HepG2 (cell line): ENCODE results near the gene GSC2. TPM values are rescaled to one million over a fixed set of nuclear protein-coding genes. Genes with fewer than 3 reads are reported as not detected.

Experiments
- CBX5 ChIP-seq: sonication (generic); formaldehyde crosslinking; IDR thresholded peaks from 2 replicates; pipeline ENCODE4 v1.4.0; 2020; ENCODE audit warnings: missing genetic modification reagents, borderline replicate concordance
- DMTF1 ChIP-seq: sonication (generic); formaldehyde crosslinking; IDR thresholded peaks from 2 replicates; pipeline ENCODE4 v1.4.0; 2020; ENCODE audit warnings: mild to moderate bottlenecking, missing genetic modification reagents
- IRX3 ChIP-seq: sonication (generic); formaldehyde crosslinking; IDR thresholded peaks from 2 replicates; pipeline ENCODE4 v1.8.1; 2023; ENCODE audit warnings: mild to moderate bottlenecking, low read depth, missing genetic modification reagents, borderline replicate concordance
- NCOR1 ChIP-seq: fragments of 200-600 bp; sonication (generic); IDR thresholded peaks from 2 replicates; pipeline ENCODE4 v1.7.0; 2017; ENCODE audit warnings: antibody characterized with exemption, low read length, borderline replicate concordance
- PRDM4 ChIP-seq: sonication (generic); formaldehyde crosslinking; IDR thresholded peaks from 2 replicates; pipeline ENCODE4 v1.9.0; 2021; ENCODE audit warnings: missing genetic modification reagents, borderline replicate concordance
- RAD21 ChIP-seq: fragments of 450-650 bp; formaldehyde crosslinking; IDR thresholded peaks from 2 replicates; pipeline ENCODE4 v1.5.0; 2020; ENCODE audit warnings: mild to moderate bottlenecking
- RFX1 ChIP-seq: fragments of 450-650 bp; IDR thresholded peaks from 2 replicates; pipeline ENCODE4 v1.6.1; 2017
- TEAD2 ChIP-seq: sonication (generic); formaldehyde crosslinking; IDR thresholded peaks from 2 replicates; pipeline ENCODE4 v1.9.0; 2021; ENCODE audit warnings: missing genetic modification reagents
- ZBTB25 ChIP-seq: IDR thresholded peaks from 2 replicates; pipeline ENCODE4 v1.6.1; 2018; ENCODE audit warnings: missing genetic modification reagents
- ZBTB46 ChIP-seq: sonication (generic); formaldehyde crosslinking; IDR thresholded peaks from 2 replicates; pipeline ENCODE4 v1.4.0; 2020; ENCODE audit warnings: mild to moderate bottlenecking, missing genetic modification reagents, borderline replicate concordance
- ZNF543 ChIP-seq: sonication (generic); formaldehyde crosslinking; IDR thresholded peaks from 2 replicates; pipeline ENCODE4 v1.4.0; 2020; ENCODE audit warnings: mild to moderate bottlenecking, missing genetic modification reagents
- ZNF567 ChIP-seq: sonication (generic); formaldehyde crosslinking; IDR thresholded peaks from 2 replicates; pipeline ENCODE4 v1.8.1; 2023; ENCODE audit warnings: mild to moderate bottlenecking, missing genetic modification reagents, borderline replicate concordance
- ZNF800 ChIP-seq: sonication (generic); formaldehyde crosslinking; IDR thresholded peaks from 2 replicates; pipeline ENCODE4 v1.4.0; 2020; ENCODE audit warnings: missing genetic modification reagents
- ZNF883 ChIP-seq: sonication (generic); formaldehyde crosslinking; IDR thresholded peaks from 2 replicates; pipeline ENCODE4 v1.5.1; 2020; ENCODE audit warnings: mild to moderate bottlenecking, missing genetic modification reagents; ENCODE audit errors: not compliant biosample characterization
- polyA plus RNA-seq, 8 experiments: library from polyadenylated mRNA; depleted of rRNA in 3 of 8; stranded (reverse) in 7 of 8; unstranded in 1 of 8; fragments of >200 nt; fragmentation: Illumina TruSeq in 4 of 8; extraction: Trizol in 4 of 8; gene quantifications; 2 replicates each; pipeline versions ENCODE4 v1.2.1 to v1.2.3, GENCODE V29; 2011 to 2016; ENCODE audit warnings: low read depth in 4 of 8, missing spikeins in 1 of 8, mixed read lengths in 1 of 8; ENCODE audit not compliant: insufficient read depth in 1 of 8
- total RNA-seq, 5 experiments: library from RNA; depleted of rRNA; stranded (reverse); fragments of >200 nt; fragmentation: Illumina TruSeq; extraction: Trizol; gene quantifications; 2 replicates each; pipeline ENCODE4 v1.2.3, GENCODE V29; 2016; ENCODE audit warnings: low read depth in 1 of 5

The GSC2 gene
- total and polyA plus RNA-seq, 2 of the 13 experiments (the other 11 are each of a cell fraction or from before 2014, with no cell fraction given) = not detected

GRCh38 chr22:19179497-19180048, 29.5 kb upstream of the GSC2 start (continued):
- TF ChIP-seq IRX3 (CRISPR knock-in tag) (no peak), CBX5 (CRISPR knock-in tag) (no peak), ZNF800 (CRISPR knock-in tag) (no peak), NCOR1 (no peak), ZBTB46 (CRISPR knock-in tag) (no peak), ZNF567 (CRISPR knock-in tag) (no peak), RAD21 (CRISPR knock-in tag) (peak; percentile 59), PRDM4 (CRISPR knock-in tag) (no peak), TEAD2 (CRISPR knock-in tag) (no peak), ZNF883 (CRISPR knock-in tag) (no peak), ZBTB25 (no peak), RFX1 (no peak), ZNF543 (CRISPR knock-in tag) (no peak), DMTF1 (CRISPR knock-in tag) (no peak)
- TF ChIP-seq, all 625 proteins: peak for 39
